MM.1S (cell line): ENCODE measurements around the gene ZNF337.

Experiments
- CTCF ChIP-seq: fragments of 300-600 bp; sonication (generic); IDR thresholded peaks from 2 replicates; pipeline ENCODE4 v1.5.1; 2016; ENCODE audit warnings: antibody characterized with exemption, low read length, mixed read lengths
- EZH2 ChIP-seq: fragments of 300-600 bp; sonication (generic); optimal IDR thresholded peaks from 2 replicates; pipeline ENCODE3; 2017; ENCODE audit warnings: low read depth, mild to moderate bottlenecking, antibody characterized with exemption, low read length, mixed read lengths
- EZH2phosphoT487 ChIP-seq: fragments of 300-600 bp; sonication (generic); IDR thresholded peaks from 2 replicates; pipeline ENCODE4 v1.6.1; 2018; ENCODE audit warnings: antibody characterized with exemption, low read length

GRCh38 chr20:25637247-25637646 lies 59.4 kb downstream of the ZNF337 start:
- TF ChIP-seq CTCF = no peak
- TF ChIP-seq EZH2 = no peak
- TF ChIP-seq EZH2phosphoT487 = no peak
